SK-N-SH (cell line): ENCODE measurements around the gene SPOCK1.

ENCODE experiments used
- CTCF ChIP-seq: fragments of 200-600 bp; sonication (generic); IDR thresholded peaks from 2 replicates; pipeline ENCODE4 v1.6.1; 2017; ENCODE audit warnings: antibody characterized with exemption, mild to moderate bottlenecking, moderate library complexity
- EP300 ChIP-seq, 2 experiments: IDR thresholded peaks; 2 replicates each; pipeline versions ENCODE4 v1.4.0 to v1.6.1; 2012; ENCODE audit warnings: borderline replicate concordance in 1 of 2, low read depth in 1 of 2, low read length in 1 of 2
- FOSL2 ChIP-seq: IDR thresholded peaks from 2 replicates; pipeline ENCODE4 v1.4.0; 2012; ENCODE audit warnings: low read depth, mild to moderate bottlenecking, moderate library complexity, borderline replicate concordance
- JUND ChIP-seq: IDR thresholded peaks from 2 replicates; pipeline ENCODE4 v1.4.0; 2012
- MEF2A ChIP-seq: IDR thresholded peaks from 2 replicates; pipeline ENCODE4 v1.4.0; 2012; ENCODE audit warnings: low read depth, borderline replicate concordance
- RFX5 ChIP-seq: IDR thresholded peaks from 2 replicates; pipeline ENCODE4 v1.6.1; 2012; ENCODE audit warnings: mild to moderate bottlenecking, improper control_type of control experiment, low read length
- SIN3A ChIP-seq: IDR thresholded peaks from 2 replicates; pipeline ENCODE4 v1.6.1; 2012; ENCODE audit warnings: low read depth, mild to moderate bottlenecking, low read length, moderate library complexity, borderline replicate concordance
- TAF1 ChIP-seq: IDR thresholded peaks from 2 replicates; pipeline ENCODE4 v1.6.1; 2012; ENCODE audit warnings: low read depth, mild to moderate bottlenecking, low read length, moderate library complexity, borderline replicate concordance

DNA sequence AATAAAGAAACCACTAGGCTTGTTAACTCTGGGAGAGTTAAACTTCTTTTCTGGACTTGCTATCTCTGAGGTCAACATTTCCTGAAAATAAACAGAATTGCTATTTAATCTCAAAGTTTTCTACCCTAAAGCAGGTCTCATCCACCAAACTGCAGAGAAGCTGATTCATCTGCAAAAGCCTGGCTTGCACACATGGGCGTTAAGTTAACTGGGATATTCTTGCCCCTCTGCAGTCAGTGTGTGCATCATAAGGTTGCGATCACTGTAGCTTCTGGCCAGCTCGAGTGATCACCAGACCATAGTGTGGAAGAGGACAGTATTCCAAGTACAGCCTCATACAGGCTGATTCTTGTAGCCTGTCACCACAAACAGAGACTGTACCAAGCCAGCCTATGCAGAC is 99.2 kb downstream of the SPOCK1 start:
- TF ChIP-seq FOSL2 (no peak), CTCF (no peak), JUND (no peak), RFX5 (no peak), EP300 (IDR thresholded peaks at IDR 0.05; ENCODE audit: borderline replicate concordance in 1 of 2, low read depth in 1 of 2, low read length in 1 of 2) (no peak), SIN3A (no peak), TAF1 (no peak), MEF2A (no peak)
